ENCODE measurements around the gene SLC27A3. TPM values are rescaled to one million over a fixed set of nuclear protein-coding genes. Genes with fewer than 3 reads are reported as not detected.
"Not testable (repeated sequence)": the region's sequence is repeated elsewhere in the genome, so short reads cannot be mapped to it uniquely, and the experiment has no call there.

SLC27A3 gene
- total RNA-seq, 1 donor from 2014 or later = 15.7 TPM

- DNase-seq (ENCODE audit: extremely low read depth, low read depth, low spot score) = no peak
Observed at GRCh38 chr1:153779781-153780541, 4.8 kb downstream of the SLC27A3 start.

GRCh38 chr1:153780551-153780950, 5.3 kb downstream of the SLC27A3 start:
- DNase-seq (ENCODE audit: extremely low read depth, low read depth, low spot score) = no peak

GRCh38 chr1:153782648-153783047, 7.4 kb downstream of the SLC27A3 start:
- not testable (repeated sequence) for DNase-seq (ENCODE audit: extremely low read depth, low read depth, low spot score)

GRCh38 chr1:153783233-153784190, 8.3 kb downstream of the SLC27A3 start:
- no peak for DNase-seq (ENCODE audit: extremely low read depth, low read depth, low spot score)

GRCh38 chr1:153786038-153786790, 11.0 kb downstream of the SLC27A3 start:
- no peak for DNase-seq (ENCODE audit: extremely low read depth, low read depth, low spot score)

GRCh38 chr1:153789478-153790034, 14.3 kb downstream of the SLC27A3 start:
- no peak for DNase-seq (ENCODE audit: extremely low read depth, low read depth, low spot score)

- DNase-seq (ENCODE audit: extremely low read depth, low read depth, low spot score) = no peak
Observed at GRCh38 chr1:153790313-153790965, 15.2 kb downstream of the SLC27A3 start.

- no peak for DNase-seq (ENCODE audit: extremely low read depth, low read depth, low spot score)
Observed at GRCh38 chr1:153790966-153791647, 15.9 kb downstream of the SLC27A3 start.

GRCh38 chr1:153791648-153792253, 16.5 kb downstream of the SLC27A3 start:
- DNase-seq (ENCODE audit: extremely low read depth, low read depth, low spot score) = no peak

GRCh38 chr1:153792631-153793041, 17.4 kb downstream of the SLC27A3 start:
- no peak for DNase-seq (ENCODE audit: extremely low read depth, low read depth, low spot score)

GRCh38 chr1:153793261-153793972, 18.2 kb downstream of the SLC27A3 start:
- DNase-seq (ENCODE audit: extremely low read depth, low read depth, low spot score) = no peak

GRCh38 chr1:153793973-153794615, 18.9 kb downstream of the SLC27A3 start:
- DNase-seq (ENCODE audit: extremely low read depth, low read depth, low spot score) = no peak

- no peak for DNase-seq (ENCODE audit: extremely low read depth, low read depth, low spot score)
Observed at GRCh38 chr1:153794624-153795329, 19.6 kb downstream of the SLC27A3 start.

- no peak for DNase-seq (ENCODE audit: extremely low read depth, low read depth, low spot score)
Observed at GRCh38 chr1:153795330-153795837, 20.2 kb downstream of the SLC27A3 start.

GRCh38 chr1:153795934-153796785, 21.0 kb downstream of the SLC27A3 start:
- no peak for DNase-seq (ENCODE audit: extremely low read depth, low read depth, low spot score)

Data from glomerular endothelial cell (primary cell).